Neuron (in vitro differentiated cells): ENCODE measurements around the gene PCSK5.
"Not testable (repeated sequence)": the region's sequence is repeated elsewhere in the genome, so short reads cannot be mapped to it uniquely, and the experiment has no call there.

ENCODE experiments used
- H2AFZ ChIP-seq: one replicate; pipeline ENCODE4 v1.6.1; 2013; ENCODE audit warnings: low read depth, mild to moderate bottlenecking, inconsistent platforms, low read length, moderate library complexity
- H3K27me3 ChIP-seq: one replicate; pipeline ENCODE4 v1.6.1; 2013; ENCODE audit warnings: low read length; ENCODE audit not compliant: insufficient read depth
- H3K36me3 ChIP-seq: one replicate; pipeline ENCODE4 v1.6.1; 2013; ENCODE audit warnings: low read length; ENCODE audit not compliant: insufficient read depth
- H3K4me1 ChIP-seq: one replicate; pipeline ENCODE4 v1.6.1; 2013; ENCODE audit warnings: low read length; ENCODE audit not compliant: insufficient read depth
- H3K4me3 ChIP-seq: 2 replicates; pipeline ENCODE4 v1.5.1; 2013; ENCODE audit warnings: mild to moderate bottlenecking, low read length, moderate library complexity
- H3K9me3 ChIP-seq: one replicate; pipeline ENCODE4 v1.6.1; 2013; ENCODE audit warnings: low read length

Gene PCSK5

GRCh38 chr9:75890472-75891276 is at the start of gene PCSK5:
Gene PCSK5, plus strand, starts transcription at chr9:75890673. Its CDS starts 509 bp downstream, at chr9:75891182.
- no peaks in the 10 kb centered on the region for H3K9me3 ChIP-seq
- H3K4me3 ChIP-seq, result peak within 1 kb of the TSS; percentile 73
- peak within 1 kb of the TSS; percentile 97 for H2AFZ ChIP-seq
- peaks cover 13% of the 10 kb centered on the region for H3K27me3 ChIP-seq
- H3K4me1 ChIP-seq, result peaks cover 23% of the 10 kb centered on the region
- H3K36me3 ChIP-seq, result no peaks in the 10 kb centered on the region

DNA sequence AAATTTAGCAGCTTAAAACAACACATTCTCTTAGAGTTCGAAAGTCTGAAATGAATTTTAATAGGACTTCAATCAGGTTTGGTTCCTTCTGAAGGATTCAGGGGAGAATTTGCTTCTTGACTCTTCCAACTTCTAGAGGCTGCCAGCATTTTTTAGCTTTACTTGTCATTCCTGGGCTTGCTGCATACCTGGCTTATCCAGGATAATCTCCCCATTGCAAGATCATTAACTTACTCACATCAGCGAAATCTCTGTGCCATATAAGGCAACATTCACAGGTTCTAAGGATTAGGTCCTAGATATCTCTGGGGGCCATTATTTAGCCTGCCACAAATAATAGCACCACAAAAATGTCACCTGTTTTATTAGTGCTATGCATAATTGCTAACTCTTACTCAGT is 46.2 kb upstream of the PCSK5 start:
- Histone ChIP-seq H3K9me3 (no peaks in the 10 kb centered on the region), H2AFZ (no peak overlapping the region), H3K4me1 (no peaks in the 10 kb centered on the region), H3K36me3 (no peaks in the 10 kb centered on the region), H3K27me3 (no peaks in the 10 kb centered on the region), H3K4me3 (no peak overlapping the region)

DNA sequence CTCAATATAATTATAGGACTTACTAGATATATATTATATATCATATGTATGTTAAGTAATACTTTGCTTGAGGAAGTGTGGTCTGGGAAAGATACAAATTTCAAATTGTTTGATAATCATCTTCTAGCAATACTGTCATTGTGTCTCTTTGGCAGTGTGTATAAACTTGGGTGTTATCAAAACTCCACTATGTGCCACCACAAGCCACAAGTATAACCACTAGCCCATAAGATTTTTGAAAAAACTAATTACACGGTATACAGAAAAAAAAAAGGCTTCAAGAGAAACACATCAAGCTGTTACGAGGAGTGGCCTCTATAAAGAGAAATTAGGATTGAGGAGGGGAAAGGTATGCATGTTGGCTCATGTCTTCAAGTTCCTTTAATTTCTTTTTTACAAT is 44.7 kb upstream of the PCSK5 start:
- Histone ChIP-seq H3K27me3 (no peaks in the 10 kb centered on the region), H3K4me1 (no peaks in the 10 kb centered on the region), H3K4me3 (no peak overlapping the region), H3K9me3 (no peaks in the 10 kb centered on the region), H3K36me3 (no peaks in the 10 kb centered on the region), H2AFZ (no peak overlapping the region)

GRCh38 chr9:75847085-75847484 is 43.4 kb upstream of the PCSK5 start:
- Histone ChIP-seq H3K4me3 (no peak overlapping the region), H3K9me3 (no peaks in the 10 kb centered on the region), H2AFZ (no peak overlapping the region), H3K36me3 (no peaks in the 10 kb centered on the region), H3K27me3 (no peaks in the 10 kb centered on the region), H3K4me1 (no peaks in the 10 kb centered on the region)

GRCh38 chr9:75850459-75851200 is 39.8 kb upstream of the PCSK5 start:
- Histone ChIP-seq H3K27me3 (no peaks in the 10 kb centered on the region), H3K4me3 (no peak overlapping the region), H3K4me1 (no peaks in the 10 kb centered on the region), H3K9me3 (no peaks in the 10 kb centered on the region), H2AFZ (no peak overlapping the region), H3K36me3 (no peaks in the 10 kb centered on the region)

DNA sequence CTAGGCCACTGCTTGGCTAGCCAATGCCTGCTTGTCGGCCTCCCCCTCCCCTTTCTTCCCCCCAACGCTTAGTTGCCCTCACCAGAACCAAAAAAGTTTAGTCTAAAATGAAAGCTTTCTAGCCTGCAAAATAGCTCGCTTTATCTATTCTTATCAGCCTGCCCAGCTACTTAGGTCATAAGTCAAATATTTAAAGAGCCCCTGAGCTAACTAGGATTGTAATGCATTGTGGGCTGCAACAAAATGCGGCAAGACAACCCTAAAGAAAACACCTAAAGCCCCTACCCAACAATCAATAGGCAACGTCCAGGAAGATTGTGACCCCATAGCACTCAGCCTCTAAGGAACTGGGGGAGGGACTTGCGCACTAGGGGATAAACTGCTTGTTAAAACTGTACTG is 38.6 kb upstream of the PCSK5 start:
- no peaks in the 10 kb centered on the region for H3K27me3 ChIP-seq
- H3K36me3 ChIP-seq, result no peaks in the 10 kb centered on the region
- H2AFZ ChIP-seq, result no peak overlapping the region
- H3K4me1 ChIP-seq, result no peaks in the 10 kb centered on the region
- H3K4me3 ChIP-seq, result no peak overlapping the region
- no peaks in the 10 kb centered on the region for H3K9me3 ChIP-seq

DNA sequence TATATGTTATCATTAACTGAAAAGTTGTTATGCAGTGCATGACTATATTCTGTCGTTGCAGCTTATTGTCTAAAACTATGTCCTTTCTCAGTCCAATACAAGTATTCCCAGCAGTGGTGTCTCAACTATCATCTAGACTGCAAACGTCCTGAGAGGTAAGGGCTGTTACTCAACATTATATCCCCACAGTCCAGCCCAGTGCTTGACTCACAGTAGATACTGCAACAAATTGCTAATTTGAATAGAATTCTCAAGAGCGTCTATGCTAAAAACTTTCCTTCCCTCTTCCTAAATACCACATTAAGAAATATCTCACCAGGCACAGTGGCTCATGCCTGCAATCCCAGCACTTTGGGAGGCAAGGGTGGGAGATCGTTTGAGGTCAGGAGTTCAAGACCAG is 37.7 kb upstream of the PCSK5 start:
- Histone ChIP-seq H3K4me1 (no peaks in the 10 kb centered on the region), H3K9me3 (no peaks in the 10 kb centered on the region), H3K4me3 (no peak overlapping the region), H3K27me3 (no peaks in the 10 kb centered on the region), H2AFZ (no peak overlapping the region), H3K36me3 (no peaks in the 10 kb centered on the region)

- Histone ChIP-seq H3K9me3 (no peaks in the 10 kb centered on the region), H3K36me3 (no peaks in the 10 kb centered on the region), H3K4me1 (peaks cover 3% of the 10 kb centered on the region), H3K27me3 (no peaks in the 10 kb centered on the region), H2AFZ (no peak overlapping the region), H3K4me3 (no peak overlapping the region)
Observed at GRCh38 chr9:75855509-75855908, 35.0 kb upstream of the PCSK5 start.

DNA sequence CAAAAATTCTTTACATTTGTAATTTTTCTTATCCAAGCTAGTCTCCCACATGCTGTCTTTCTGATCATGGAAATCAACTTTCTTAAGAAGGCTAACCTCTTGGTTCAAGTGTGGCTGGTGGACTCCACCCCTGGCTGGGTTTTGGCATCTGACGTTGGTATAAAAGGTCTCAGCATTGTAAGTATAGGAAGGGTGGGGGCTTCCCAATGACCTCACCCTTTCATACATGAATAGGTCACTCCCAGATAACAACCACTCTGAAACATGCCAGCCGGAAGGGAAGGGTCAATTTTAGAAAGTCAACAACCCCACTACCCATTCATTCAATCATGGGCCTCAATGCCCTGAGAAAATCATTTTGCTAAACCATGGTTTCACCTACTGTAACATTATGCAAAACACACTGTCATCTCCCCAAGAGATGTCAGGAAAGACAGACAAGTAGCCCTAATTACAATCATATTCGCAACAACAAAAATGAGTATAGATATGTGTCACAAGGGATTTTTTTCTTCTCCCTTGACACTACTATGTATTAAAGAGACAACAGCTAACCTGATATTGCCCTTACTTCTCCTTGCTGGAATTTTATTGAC is 31.9 kb upstream of the PCSK5 start:
- H3K27me3 ChIP-seq, result no peaks in the 10 kb centered on the region
- H3K9me3 ChIP-seq, result no peaks in the 10 kb centered on the region
- H3K4me1 ChIP-seq, result peaks cover 3% of the 10 kb centered on the region
- H3K36me3 ChIP-seq, result no peaks in the 10 kb centered on the region
- H2AFZ ChIP-seq, result no peak overlapping the region
- H3K4me3 ChIP-seq, result no peak overlapping the region

DNA sequence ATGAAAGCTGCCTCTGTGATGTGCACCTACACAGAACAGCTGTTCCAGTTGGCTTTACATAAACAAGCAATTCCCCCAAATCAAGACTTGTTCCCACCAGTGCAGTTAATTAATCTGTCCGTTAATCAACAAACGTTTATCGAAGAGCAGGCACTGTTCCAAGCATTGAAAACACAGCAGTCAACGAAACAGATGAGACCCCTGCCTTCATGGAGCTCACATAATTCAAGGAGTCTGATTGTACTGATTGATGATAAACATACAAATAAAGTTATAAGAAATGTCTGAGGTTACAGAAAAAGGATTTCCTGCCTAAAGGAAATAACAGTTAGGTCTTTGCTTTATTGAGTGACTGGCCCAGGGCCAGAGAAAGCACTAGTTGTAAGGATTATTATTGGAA is 26.2 kb upstream of the PCSK5 start:
- H3K4me3 ChIP-seq, result no peak overlapping the region
- H3K36me3 ChIP-seq, result no peaks in the 10 kb centered on the region
- H3K9me3 ChIP-seq, result no peaks in the 10 kb centered on the region
- no peak overlapping the region for H2AFZ ChIP-seq
- H3K27me3 ChIP-seq, result no peaks in the 10 kb centered on the region
- no peaks in the 10 kb centered on the region for H3K4me1 ChIP-seq

- Histone ChIP-seq H3K36me3 (no peaks in the 10 kb centered on the region), H3K27me3 (no peaks in the 10 kb centered on the region), H3K4me3 (no peak overlapping the region), H3K4me1 (no peaks in the 10 kb centered on the region), H2AFZ (no peak overlapping the region), H3K9me3 (no peaks in the 10 kb centered on the region)
Observed at GRCh38 chr9:75866273-75866871, 24.1 kb upstream of the PCSK5 start.

DNA sequence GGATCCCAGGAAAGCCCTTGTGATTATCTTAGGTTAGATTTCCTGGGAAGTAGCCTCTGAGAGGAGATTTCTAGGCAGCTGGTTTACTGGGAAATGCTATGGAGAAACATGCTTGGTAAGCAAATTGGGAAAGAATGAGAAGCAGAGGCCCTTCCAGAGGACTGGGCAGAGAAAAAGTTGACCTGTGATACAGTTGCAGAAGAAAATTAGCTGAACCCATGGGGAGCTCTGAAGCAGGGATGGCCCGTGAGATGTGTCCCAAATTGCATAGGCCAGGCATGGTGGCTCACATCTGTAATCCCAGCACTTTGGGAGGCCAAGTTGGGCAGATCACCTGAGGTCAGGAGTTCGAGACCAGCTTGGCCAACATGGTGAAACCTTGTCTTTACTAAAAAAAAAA is 21.9 kb upstream of the PCSK5 start:
- H3K27me3 ChIP-seq, H3K36me3 ChIP-seq, H3K9me3 ChIP-seq, H2AFZ ChIP-seq, H3K4me1 ChIP-seq, H3K4me3 ChIP-seq: not testable (repeated sequence)

DNA sequence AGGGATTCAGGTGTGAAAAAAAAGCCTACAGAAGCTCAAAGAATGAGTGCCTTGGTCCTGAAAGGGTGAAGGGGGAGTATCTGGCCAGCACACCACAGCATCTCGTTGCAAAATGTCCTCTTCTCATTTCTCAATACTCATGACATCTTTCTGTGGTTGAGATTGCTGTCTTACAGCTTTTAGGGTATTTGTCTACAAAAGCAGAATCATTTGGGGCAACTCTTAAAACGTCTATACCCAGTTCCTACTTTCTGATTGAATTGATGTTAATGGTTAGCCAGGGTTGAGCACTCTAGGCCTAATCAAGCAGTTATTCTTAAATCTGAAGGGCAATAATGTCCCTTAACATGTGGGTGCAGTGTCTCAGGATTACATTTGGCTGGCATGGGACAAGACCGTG is 21.2 kb upstream of the PCSK5 start:
- Histone ChIP-seq H3K36me3 (no peaks in the 10 kb centered on the region), H3K9me3 (no peaks in the 10 kb centered on the region), H3K4me1 (no peaks in the 10 kb centered on the region), H3K27me3 (no peaks in the 10 kb centered on the region), H2AFZ (no peak overlapping the region), H3K4me3 (no peak overlapping the region)
